ENCODE data around the gene CNDP1.

The CNDP1 gene

GRCh38 chr18:74529811-74530583 lies 4.3 kb upstream of the CNDP1 start:
- Histone ChIP-seq H3K4me1 (no peaks in the 10 kb centered on the region), H3K9me3 (no peaks in the 10 kb centered on the region), H3K27me3 (no peaks in the 10 kb centered on the region), H3K4me3 (no peak overlapping the region), H3K27ac (no peak overlapping the region), H3K36me3 (no peaks in the 10 kb centered on the region)
- TF ChIP-seq CTCF (IDR thresholded peaks at IDR 0.05): no peak
- intact Hi-C loops (cut with DNase I; ENCODE audit: low total_unique reads): no loop called here
- peak in 1 of 2 donors; percentile 51 for DNase-seq

GRCh38 chr18:74530584-74530862 lies 3.8 kb upstream of the CNDP1 start:
- TF ChIP-seq CTCF (IDR thresholded peaks at IDR 0.05): no peak
- no peak for DNase-seq
- no peak overlapping the region for H3K27ac ChIP-seq
- H3K4me1 ChIP-seq: no peaks in the 10 kb centered on the region
- intact Hi-C loops (cut with DNase I; ENCODE audit: low total_unique reads): no loop called here
- no peaks in the 10 kb centered on the region for H3K9me3 ChIP-seq
- no peaks in the 10 kb centered on the region for H3K27me3 ChIP-seq
- H3K36me3 ChIP-seq: no peaks in the 10 kb centered on the region
- H3K4me3 ChIP-seq: no peak overlapping the region

GRCh38 chr18:74531043-74531442 lies 3.3 kb upstream of the CNDP1 start:
- TF ChIP-seq CTCF (IDR thresholded peaks at IDR 0.05): no peak
- DNase-seq: peak in 1 of 2 donors; percentile 35
- H3K36me3 ChIP-seq: no peaks in the 10 kb centered on the region
- H3K27ac ChIP-seq: no peak overlapping the region
- intact Hi-C loops (cut with DNase I; ENCODE audit: low total_unique reads): no loop called here
- no peak overlapping the region for H3K4me3 ChIP-seq
- H3K9me3 ChIP-seq: no peaks in the 10 kb centered on the region
- no peaks in the 10 kb centered on the region for H3K4me1 ChIP-seq
- no peaks in the 10 kb centered on the region for H3K27me3 ChIP-seq

- intact Hi-C loops (cut with DNase I; ENCODE audit: low total_unique reads): no loop called here
These were observed 1.7 kb upstream of the CNDP1 start for GRCh38 chr18:74532511-74533025.

DNA sequence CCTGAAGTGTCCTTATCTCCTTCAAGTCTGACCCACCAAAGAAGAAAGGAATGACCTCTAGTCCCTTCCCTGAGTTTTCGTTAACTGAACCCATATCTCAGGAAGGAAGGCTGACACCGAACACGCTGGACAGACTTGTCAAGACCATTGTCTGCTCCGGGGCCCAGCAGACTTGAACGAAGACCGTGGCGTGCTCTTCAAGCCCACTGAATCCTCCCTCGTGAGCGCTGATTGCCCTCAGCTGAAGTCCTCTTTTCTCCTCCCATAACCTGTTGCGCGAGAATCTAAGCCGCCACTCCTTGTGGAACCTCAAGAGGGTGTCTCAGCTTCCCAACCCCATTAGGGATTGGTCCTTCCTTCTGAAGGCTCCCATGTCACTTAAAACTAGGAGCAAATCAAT lies 634 bp upstream of the CNDP1 start:
- Histone ChIP-seq H3K27ac (no peak overlapping the region), H3K36me3 (no peaks in the 10 kb centered on the region), H3K4me1 (no peaks in the 10 kb centered on the region), H3K27me3 (no peaks in the 10 kb centered on the region), H3K9me3 (no peaks in the 10 kb centered on the region), H3K4me3 (no peak overlapping the region)
- DNase-seq: peak in 1 of 2 donors; percentile 15
- no peak for TF ChIP-seq CTCF (IDR thresholded peaks at IDR 0.05)
- intact Hi-C loops (cut with DNase I; ENCODE audit: low total_unique reads): no loop called here

More at GRCh38 chr18:74532511-74533025, 1.7 kb upstream of the CNDP1 start:
- peak in 1 of 2 donors; percentile 41 for DNase-seq
- Histone ChIP-seq H3K4me1 (no peaks in the 10 kb centered on the region), H3K36me3 (no peaks in the 10 kb centered on the region), H3K27me3 (no peaks in the 10 kb centered on the region), H3K9me3 (no peaks in the 10 kb centered on the region), H3K4me3 (no peak overlapping the region), H3K27ac (no peak overlapping the region)
- TF ChIP-seq CTCF (IDR thresholded peaks at IDR 0.05): no peak

All from tibial artery (tissue), 4 donors.